Brain microvascular endothelial cell (primary cell): ENCODE measurements around the gene JMJD1C.

Source experiments
- DNase-seq: peaks from one replicate; pipeline ENCODE4 v3.0.0-alpha.2; 2020
- H3K27ac ChIP-seq: fragments of 250-450 bp; sonication (Bioruptor Pico); 2 replicates; pipeline ENCODE4 v1.5.1; 2020; ENCODE audit warnings: mild to moderate bottlenecking, moderate library complexity
- H3K27me3 ChIP-seq: fragments of 250-450 bp; sonication (Bioruptor Pico); replicated peaks from 2 replicates; pipeline ENCODE4 v1.5.1; 2020; ENCODE audit warnings: mild to moderate bottlenecking
- H3K36me3 ChIP-seq: fragments of 250-450 bp; sonication (Bioruptor Pico); replicated peaks from 2 replicates; pipeline ENCODE4 v1.5.1; 2020; ENCODE audit warnings: mild to moderate bottlenecking
- H3K4me3 ChIP-seq: 2 replicates; pipeline ENCODE4 v1.5.1; 2011; ENCODE audit warnings: low read depth, mild to moderate bottlenecking, control low read depth, low read length, moderate library complexity
- in situ Hi-C: cut with HindIII; loops from 2 replicates; pipeline ENCODE4 v1.10.0; 2017; ENCODE audit warnings: low sequenced_read_pairs, low pct_ligation_motif_present
- TF ChIP-seq, protein P1 (sequence below): IDR thresholded peaks from 2 replicates; pipeline ENCODE4 v1.5.1; 2011; ENCODE audit warnings: low read depth, mild to moderate bottlenecking, moderate library complexity, low read length, control low read depth, inconsistent platforms; ENCODE audit errors: missing control alignments

Gene JMJD1C

DNA sequence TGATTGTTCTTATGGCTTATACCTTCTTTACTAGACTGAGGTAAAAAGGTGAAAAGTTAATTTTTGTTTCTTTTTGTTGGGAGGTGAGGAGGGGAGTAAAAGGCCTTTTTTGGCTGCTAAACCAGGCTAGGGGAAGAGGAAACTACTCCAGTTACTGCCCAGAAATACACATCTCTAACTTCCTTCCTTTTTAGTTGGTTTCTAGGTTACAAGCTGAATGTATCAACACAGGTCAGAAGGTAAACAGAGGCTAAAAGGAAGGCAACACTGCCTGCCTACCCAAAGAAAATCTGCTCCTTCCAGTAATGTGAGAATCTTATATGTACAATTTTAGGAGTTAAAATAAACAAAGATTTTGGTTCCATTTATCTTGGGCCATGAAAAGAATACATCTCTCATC, 192.2 kb downstream of the JMJD1C start:
- TF ChIP-seq, protein P1, sequence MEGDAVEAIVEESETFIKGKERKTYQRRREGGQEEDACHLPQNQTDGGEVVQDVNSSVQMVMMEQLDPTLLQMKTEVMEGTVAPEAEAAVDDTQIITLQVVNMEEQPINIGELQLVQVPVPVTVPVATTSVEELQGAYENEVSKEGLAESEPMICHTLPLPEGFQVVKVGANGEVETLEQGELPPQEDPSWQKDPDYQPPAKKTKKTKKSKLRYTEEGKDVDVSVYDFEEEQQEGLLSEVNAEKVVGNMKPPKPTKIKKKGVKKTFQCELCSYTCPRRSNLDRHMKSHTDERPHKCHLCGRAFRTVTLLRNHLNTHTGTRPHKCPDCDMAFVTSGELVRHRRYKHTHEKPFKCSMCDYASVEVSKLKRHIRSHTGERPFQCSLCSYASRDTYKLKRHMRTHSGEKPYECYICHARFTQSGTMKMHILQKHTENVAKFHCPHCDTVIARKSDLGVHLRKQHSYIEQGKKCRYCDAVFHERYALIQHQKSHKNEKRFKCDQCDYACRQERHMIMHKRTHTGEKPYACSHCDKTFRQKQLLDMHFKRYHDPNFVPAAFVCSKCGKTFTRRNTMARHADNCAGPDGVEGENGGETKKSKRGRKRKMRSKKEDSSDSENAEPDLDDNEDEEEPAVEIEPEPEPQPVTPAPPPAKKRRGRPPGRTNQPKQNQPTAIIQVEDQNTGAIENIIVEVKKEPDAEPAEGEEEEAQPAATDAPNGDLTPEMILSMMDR = no peak
- no peaks in the 10 kb centered on the region for H3K36me3 ChIP-seq
- no peaks in the 10 kb centered on the region for H3K27me3 ChIP-seq
- in situ Hi-C loops = no loop called here
- no peak overlapping the region for H3K4me3 ChIP-seq
- DNase-seq = no peak
- H3K27ac ChIP-seq = no peak overlapping the region

DNA sequence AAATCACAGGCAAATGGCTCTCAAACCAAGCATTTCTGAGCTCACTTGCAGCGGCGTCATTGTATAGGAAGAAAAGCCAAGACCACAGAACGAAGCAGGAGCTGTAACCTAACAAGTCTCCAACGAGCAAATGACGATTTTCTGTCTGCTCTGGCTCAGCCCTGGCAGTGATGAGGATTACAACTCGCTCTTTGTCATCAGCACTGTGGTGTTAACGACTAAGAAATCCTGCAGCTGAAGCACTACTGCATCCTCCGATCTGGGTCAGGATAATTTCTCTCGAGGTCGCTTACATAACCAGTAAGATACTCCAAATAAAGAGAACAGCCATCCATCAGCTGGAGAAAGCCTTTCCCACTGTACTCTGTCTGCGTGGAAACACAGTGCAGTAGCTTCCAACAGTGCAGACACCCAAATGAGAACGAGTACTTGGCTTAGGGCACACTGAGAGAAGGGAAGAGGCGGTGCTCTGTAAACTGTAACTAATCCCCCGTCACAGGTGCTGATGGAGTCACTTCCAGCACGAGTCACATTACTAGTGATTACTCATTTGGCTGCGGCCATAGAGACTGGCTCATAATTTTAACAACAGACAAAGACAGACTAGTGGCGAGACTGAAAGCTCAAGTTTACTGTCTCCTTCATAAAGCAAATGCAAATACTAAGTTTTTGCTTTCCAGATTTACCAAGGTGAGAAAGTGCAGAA, 196.8 kb downstream of the JMJD1C start:
- peak; percentile 98 for DNase-seq
- H3K36me3 ChIP-seq = no peaks in the 10 kb centered on the region
- TF ChIP-seq, protein P1 = peak; percentile 33
- H3K27ac ChIP-seq = peak overlapping the region; percentile 96
- H3K4me3 ChIP-seq = peak overlapping the region; percentile 79
- no peaks in the 10 kb centered on the region for H3K27me3 ChIP-seq
- in situ Hi-C loops = no loop called here

DNA sequence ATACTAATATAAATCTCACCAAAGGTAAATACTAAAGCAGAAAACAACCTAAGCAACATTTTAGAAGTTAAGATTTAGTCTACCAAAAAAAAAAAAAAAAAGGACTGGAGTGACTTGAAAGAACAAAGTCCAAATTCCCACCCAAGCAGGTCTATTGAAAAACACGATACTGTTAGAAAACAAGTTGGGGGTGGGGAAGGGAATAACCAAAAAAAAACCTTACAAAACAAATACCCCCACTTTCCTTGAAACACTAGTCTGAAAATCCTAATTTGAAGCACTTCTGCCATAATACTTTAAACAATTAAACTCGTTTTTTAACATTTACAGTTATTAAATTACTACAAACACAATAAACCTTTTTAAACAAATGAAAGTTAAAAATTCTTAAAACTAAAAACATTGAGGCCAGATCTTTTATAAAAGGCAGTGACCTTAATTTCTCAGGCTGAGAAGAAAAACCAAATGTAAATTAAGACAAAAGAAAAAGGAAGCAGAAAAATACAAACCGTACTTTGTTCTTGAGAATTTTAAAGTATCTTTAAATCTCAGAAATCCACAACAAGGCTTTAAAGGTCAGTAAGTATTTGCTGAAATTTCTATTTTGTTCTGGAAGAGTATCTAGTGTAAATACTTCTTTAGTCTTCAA, 197.5 kb downstream of the JMJD1C start:
- H3K36me3 ChIP-seq = no peaks in the 10 kb centered on the region
- H3K27ac ChIP-seq = peak overlapping the region; percentile 96
- H3K27me3 ChIP-seq = no peaks in the 10 kb centered on the region
- H3K4me3 ChIP-seq = peak overlapping the region; percentile 79
- in situ Hi-C loops = no loop called here
- no peak for DNase-seq
- TF ChIP-seq, protein P1 = no peak

DNA sequence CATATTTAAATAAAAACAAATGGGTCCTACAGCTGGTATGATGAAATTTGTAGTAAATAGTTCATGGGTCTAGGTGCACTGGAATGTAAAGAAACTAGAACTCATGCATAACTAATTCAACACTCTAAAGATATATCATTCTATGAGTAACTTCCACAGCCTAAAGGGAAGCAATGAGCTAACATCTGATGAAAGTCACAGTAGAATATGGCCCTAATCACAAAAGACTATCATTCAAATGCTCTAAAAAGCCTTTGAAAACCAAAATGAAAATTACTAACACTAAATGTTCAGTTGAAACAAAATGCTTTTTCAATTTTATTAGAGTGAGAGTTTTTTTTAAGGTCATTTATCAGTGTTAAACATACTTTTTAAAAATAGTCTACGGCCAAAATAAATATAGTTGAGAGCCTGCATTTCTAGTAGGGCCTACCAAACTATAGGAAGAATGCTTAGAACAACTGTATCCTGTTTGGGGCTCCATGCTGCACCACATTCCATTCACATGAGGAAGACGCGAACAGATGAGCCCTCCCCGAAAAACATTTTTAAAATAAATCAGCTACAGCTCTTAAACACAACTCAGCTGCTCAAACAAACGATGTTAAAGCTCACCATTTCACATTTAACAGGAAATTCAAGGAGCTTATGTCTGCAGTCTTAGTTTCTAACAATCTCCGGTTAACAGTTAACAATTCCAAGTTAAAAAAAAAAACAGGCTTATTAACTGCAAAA, 198.2 kb downstream of the JMJD1C start:
- in situ Hi-C loops = no loop called here
- Histone ChIP-seq H3K27me3 (no peaks in the 10 kb centered on the region), H3K36me3 (no peaks in the 10 kb centered on the region), H3K4me3 (peak overlapping the region; percentile 79), H3K27ac (peak overlapping the region; percentile 96)
- TF ChIP-seq, protein P1 = no peak
- peak; percentile 79 for DNase-seq

DNA sequence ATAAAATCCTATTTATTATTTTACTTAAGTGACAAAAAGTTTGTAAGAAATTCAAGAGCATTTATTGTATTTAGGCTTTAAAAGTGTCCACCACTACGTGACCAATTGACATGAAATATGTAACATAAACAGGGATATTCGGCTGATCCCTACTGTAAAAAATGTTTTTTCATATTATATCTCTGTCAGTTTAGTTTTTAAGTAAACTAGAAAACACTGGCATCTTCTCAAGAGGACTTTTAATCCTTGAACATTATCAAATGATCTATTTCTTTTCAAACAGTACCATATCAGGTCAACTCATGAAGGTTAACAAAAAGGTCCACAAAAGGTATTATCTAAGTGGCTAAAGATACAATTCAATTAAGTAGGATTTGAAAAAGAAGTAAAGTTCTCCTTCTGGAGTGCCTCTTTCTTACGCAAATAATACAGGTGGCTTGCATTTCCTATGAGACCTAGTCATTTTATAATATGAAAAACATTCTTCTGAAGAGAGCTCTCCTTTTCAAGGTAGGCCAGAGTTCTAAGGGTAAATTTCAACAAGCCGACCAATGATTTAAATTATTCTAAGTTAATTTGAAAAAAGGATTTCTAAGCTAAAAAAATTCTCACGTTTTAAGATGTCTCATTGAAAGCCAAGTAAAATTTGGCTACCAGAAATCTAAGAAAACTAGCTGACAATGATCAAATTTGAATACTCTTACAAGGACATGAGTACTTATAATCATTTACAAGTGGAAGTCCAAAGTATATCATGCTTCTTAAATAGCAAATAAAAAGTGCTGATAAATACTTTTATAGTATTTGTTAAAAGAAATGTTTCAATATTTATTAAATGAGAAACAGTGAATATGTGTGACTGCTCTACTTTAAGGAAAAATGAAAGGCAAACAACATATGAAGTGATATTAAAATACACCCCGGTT, 199.1 kb downstream of the JMJD1C start:
- in situ Hi-C loops = no loop called here
- Histone ChIP-seq H3K36me3 (no peaks in the 10 kb centered on the region), H3K27me3 (no peaks in the 10 kb centered on the region), H3K27ac (peak overlapping the region; percentile 96), H3K4me3 (peak overlapping the region; percentile 79)
- TF ChIP-seq, protein P1 = no peak
- no peak for DNase-seq
